HCT116 (cell line): ENCODE results near the gene PRKACG.

ENCODE experiments used
- CTCF ChIP-seq, 3 experiments: fragments of 200-600 bp in 1 of 3; sonication (generic) in 1 of 3; IDR thresholded peaks in 2 of 3; conservative IDR thresholded peaks in 1 of 3; 2 replicates each; pipeline ENCODE4 v1.5.1; 2012 to 2017; ENCODE audit warnings: low read depth in 2 of 3, low read length in 2 of 3, antibody characterized with exemption in 1 of 3, borderline replicate concordance in 1 of 3, control low read depth in 1 of 3, mild to moderate bottlenecking in 1 of 3, mixed read lengths in 1 of 3, mixed run types in 1 of 3, moderate library complexity in 1 of 3; ENCODE audit not compliant: insufficient read depth in 1 of 3
- EGR1 ChIP-seq: IDR thresholded peaks from 2 replicates; pipeline ENCODE4 v1.6.1; 2012; ENCODE audit warnings: low read depth
- EZH2phosphoT487 ChIP-seq: fragments of 200-600 bp; IDR thresholded peaks from 2 replicates; pipeline ENCODE4 v1.6.1; 2018; ENCODE audit warnings: antibody characterized with exemption, borderline replicate concordance
- POLR2A ChIP-seq: IDR thresholded peaks from 2 replicates; pipeline ENCODE4 v1.7.0; 2011; ENCODE audit warnings: borderline replicate concordance; ENCODE audit not compliant: insufficient read depth, insufficient read length; ENCODE audit errors: extremely low read depth
- POLR2AphosphoS5 ChIP-seq: IDR thresholded peaks from 2 replicates; pipeline ENCODE4 v1.6.1; 2011; ENCODE audit warnings: mild to moderate bottlenecking, low read depth, low read length, moderate library complexity
- RAD21 ChIP-seq: IDR thresholded peaks from 2 replicates; pipeline ENCODE4 v1.6.1; 2012; ENCODE audit warnings: low read depth, mild to moderate bottlenecking
- SIN3A ChIP-seq: IDR thresholded peaks from 2 replicates; pipeline ENCODE4 v1.6.1; 2012; ENCODE audit warnings: low read depth
- ZBTB33 ChIP-seq: IDR thresholded peaks from 2 replicates; pipeline ENCODE4 v1.6.1; 2011; ENCODE audit warnings: mild to moderate bottlenecking, low read length, moderate library complexity; ENCODE audit not compliant: insufficient replicate concordance; ENCODE audit errors: extremely low read depth

GRCh38 chr9:68978501-68978900, 35.4 kb downstream of the PRKACG start:
- no peak for TF ChIP-seq RAD21
- no peak for TF ChIP-seq POLR2AphosphoS5
- no peak for TF ChIP-seq ZBTB33
- TF ChIP-seq CTCF (IDR thresholded peaks at IDR 0.05 in 2 of 3, conservative IDR thresholded peaks at IDR 0.05 in 1 of 3; ENCODE audit: borderline replicate concordance in 1 of 3, insufficient read depth in 1 of 3, low read depth in 2 of 3, low read length in 2 of 3), result no peak
- no peak for TF ChIP-seq POLR2A
- TF ChIP-seq EGR1, result no peak
- TF ChIP-seq EZH2phosphoT487, result no peak
- no peak for TF ChIP-seq SIN3A
